HCT116 (cell line): ENCODE measurements around the gene PIK3R1. TPM values are rescaled to one million over a fixed set of nuclear protein-coding genes. Genes with fewer than 3 reads are reported as not detected.

ENCODE experiments used
- ATAC-seq: fragments of 200-7000 bp; cut with Tn5 transposase; 2 replicates; pipeline ENCODE4 v1.9.1; 2020; ENCODE audit warnings: mild to moderate bottlenecking, moderate library complexity
- BruUV-seq: library from RNA; stranded (reverse); fragments of 400-500 nt; replicated peaks from 2 replicates; lab custom pipeline; 2021; lab: Mats Ljungman, UMichigan
- CTCF ChIA-PET: fragments of 300-600 bp; sonication (Branson Sonifier 250); formaldehyde crosslinking; loops from one replicate; lab custom pipeline; 2021; ENCODE audit warnings: antibody characterized with exemption; lab: Charles Lee
- POLR2A ChIA-PET: fragments of 300-600, 350-600 bp; sonication (Branson Sonifier 250); formaldehyde crosslinking; loops from one replicate; lab custom pipeline; 2021; ENCODE audit warnings: antibody characterized with exemption; lab: Charles Lee
- RAD21 ChIA-PET, 2 experiments: fragments of 300-600 bp; sonication (Branson Sonifier 250); formaldehyde crosslinking; loops; one replicate each; lab custom pipeline; 2023; ENCODE audit warnings: low total read pairs in 2 of 2; ENCODE audit not compliant: uncharacterized antibody in 2 of 2, unreplicated experiment in 2 of 2, low non-redundant PET in 1 of 2; lab: Charles Lee
- DNase-seq: peaks from one replicate; pipeline ENCODE4 v3.0.0-alpha.2; 2010; ENCODE audit warnings: low read depth, low spot score
- H2AFZ ChIP-seq: fragments of 200-600 bp; shearing (Covaris generic), sonication (generic); 2 replicates; pipeline ENCODE4 v1.6.1; 2017; ENCODE audit warnings: low read depth, mixed run types, mixed read lengths, antibody characterized with exemption, low read length; ENCODE audit not compliant: poor library complexity, severe bottlenecking
- H3K27ac ChIP-seq: 2 replicates; pipeline ENCODE4 v1.5.1; 2012; ENCODE audit warnings: low read depth, low read length
- H3K27me3 ChIP-seq: fragments of 200-600 bp; sonication (generic); 2 replicates; pipeline ENCODE4 v1.6.1; 2016; ENCODE audit warnings: mixed run types, low read length, mixed read lengths; ENCODE audit not compliant: insufficient read depth
- H3K36me3 ChIP-seq, 2 experiments: fragments of 200-500 bp in 1 of 2; fragments of 200-600 bp in 1 of 2; sonication (Bioruptor generic) in 1 of 2; sonication (generic) in 1 of 2; 2 replicates each; pipeline versions ENCODE4 v1.5.1 to v1.6.1; 2014 to 2016; ENCODE audit warnings: low read length in 2 of 2, inconsistent platforms in 1 of 2, mixed read lengths in 1 of 2, mixed run types in 1 of 2; ENCODE audit not compliant: insufficient read depth in 2 of 2, control insufficient read depth in 1 of 2
- H3K4me1 ChIP-seq, 2 experiments: fragments of 200-600 bp in 1 of 2; sonication (generic) in 1 of 2; 2 replicates each; pipeline versions ENCODE4 v1.5.1 to v1.6.1; 2012 to 2017; ENCODE audit warnings: low read length in 2 of 2, inconsistent platforms in 1 of 2, mild to moderate bottlenecking in 1 of 2, mixed read lengths in 1 of 2, mixed run types in 1 of 2, moderate library complexity in 1 of 2; ENCODE audit not compliant: insufficient read depth in 2 of 2, control insufficient read depth in 1 of 2
- H3K4me2 ChIP-seq: fragments of 200-600 bp; sonication (generic); 2 replicates; pipeline ENCODE4 v1.6.1; 2017; ENCODE audit warnings: mixed run types, low read length, mixed read lengths
- H3K4me3 ChIP-seq, 2 experiments: fragments of 200-600 bp in 1 of 2; sonication (generic) in 1 of 2; replicated peaks in 1 of 2; 2 replicates each; pipeline ENCODE4 v1.5.1; 2011 to 2016; ENCODE audit warnings: low read length in 2 of 2, control low read depth in 1 of 2, low read depth in 1 of 2, mild to moderate bottlenecking in 1 of 2, mixed read lengths in 1 of 2, mixed run types in 1 of 2
- H3K79me2 ChIP-seq: fragments of 200-600 bp; sonication (generic); 2 replicates; pipeline ENCODE4 v1.6.1; 2017; ENCODE audit warnings: mild to moderate bottlenecking, mixed run types, low read length, moderate library complexity, mixed read lengths; ENCODE audit not compliant: insufficient read depth
- H3K9ac ChIP-seq: fragments of 200-600 bp; sonication (generic); 2 replicates; pipeline ENCODE4 v1.6.1; 2016; ENCODE audit warnings: low read length, mixed read lengths
- H3K9me2 ChIP-seq: fragments of 200-600 bp; sonication (generic), shearing (Covaris generic); 2 replicates; pipeline ENCODE4 v1.6.1; 2017; ENCODE audit warnings: mixed run types, mild to moderate bottlenecking, moderate library complexity; ENCODE audit not compliant: insufficient read depth
- H3K9me3 ChIP-seq, 2 experiments: fragments of 200-500 bp in 1 of 2; fragments of 200-600 bp in 1 of 2; sonication (Bioruptor generic) in 1 of 2; sonication (generic) in 1 of 2; 2 replicates each; pipeline ENCODE4 v1.6.1; 2014 to 2017; ENCODE audit warnings: low read length in 2 of 2, mixed read lengths in 2 of 2, inconsistent platforms in 1 of 2, low read depth in 1 of 2, mild to moderate bottlenecking in 1 of 2, mixed run types in 1 of 2, moderate library complexity in 1 of 2; ENCODE audit not compliant: control insufficient read depth in 1 of 2, insufficient read depth in 1 of 2
- H4K20me1 ChIP-seq: fragments of 200-600 bp; sonication (generic), shearing (Covaris generic); 2 replicates; pipeline ENCODE4 v1.6.1; 2017; ENCODE audit warnings: mixed run types, mild to moderate bottlenecking, moderate library complexity; ENCODE audit not compliant: insufficient read depth
- CEBPB ChIP-seq: IDR thresholded peaks from 2 replicates; pipeline ENCODE4 v1.6.1; 2012; ENCODE audit warnings: low read depth
- EGR1 ChIP-seq: IDR thresholded peaks from 2 replicates; pipeline ENCODE4 v1.6.1; 2012; ENCODE audit warnings: low read depth
- RAD21 ChIP-seq: IDR thresholded peaks from 2 replicates; pipeline ENCODE4 v1.6.1; 2012; ENCODE audit warnings: low read depth, mild to moderate bottlenecking
- ZBTB33 ChIP-seq: IDR thresholded peaks from 2 replicates; pipeline ENCODE4 v1.6.1; 2011; ENCODE audit warnings: mild to moderate bottlenecking, low read length, moderate library complexity; ENCODE audit not compliant: insufficient replicate concordance; ENCODE audit errors: extremely low read depth
- intact Hi-C: fragments of 100-400 bp; cut with micrococcal nuclease; formaldehyde crosslinking; loops from 2 replicates; pipeline ENCODE4 v1.10.0; 2022
- total RNA-seq: library from RNA; stranded (reverse); gene quantifications from one replicate; pipeline ENCODE4 v1.2.1, GENCODE V29; 2021; ENCODE audit not compliant: unreplicated experiment
- TF ChIP-seq, protein P1 (sequence below): IDR thresholded peaks from 2 replicates; pipeline ENCODE4 v1.6.1; 2012; ENCODE audit warnings: low read depth

Gene PIK3R1
- total RNA-seq, 1 experiment from 2014 or later = 7.2 TPM

DNA sequence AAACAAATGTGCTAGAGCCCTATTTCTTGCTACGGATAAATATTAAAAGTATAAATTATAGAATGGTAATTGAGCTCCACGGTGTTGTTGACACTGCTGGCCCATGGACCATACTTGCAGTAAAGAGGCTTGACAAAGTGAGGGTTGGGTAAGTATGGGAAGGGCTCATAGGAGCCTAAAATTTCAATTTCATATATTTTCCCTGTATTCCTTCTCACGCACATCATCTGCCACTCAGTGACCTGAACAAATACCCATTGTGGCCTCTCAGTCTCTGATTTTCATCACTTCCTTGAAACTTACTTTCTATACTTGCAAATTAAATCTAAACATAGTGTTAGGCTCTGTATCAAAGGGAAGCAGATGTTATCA, 116.5 kb downstream of the PIK3R1 start:
- no peak overlapping the region for H3K4me3 ChIP-seq
- no peaks in the 10 kb centered on the region for H3K27me3 ChIP-seq
- ATAC-seq (no peak), DNase-seq (no peak)
- H3K9me3 ChIP-seq = no peaks in the 10 kb centered on the region
- no peaks in the 10 kb centered on the region for H3K79me2 ChIP-seq
- ChIA-PET RAD21 (no interaction called here), CTCF (no interaction called here), POLR2A (no interaction called here)
- no peaks in the 10 kb centered on the region for H4K20me1 ChIP-seq
- peaks cover 27 to 63% of the 10 kb centered on the region in 2 experiments for H3K4me1 ChIP-seq
- H3K27ac ChIP-seq = no peak overlapping the region
- peak overlapping the region; percentile 66; the same call in 1 of the 2 replicates for H3K4me2 ChIP-seq
- intact Hi-C loops = loop anchor here (5.0 kb wide), 1 partner anchor 100 kb away; no protein-coding TSS in a partner anchor
- no TSS peak for BruUV-seq
- no peaks in the 10 kb centered on the region for H3K36me3 ChIP-seq
- TF ChIP-seq ZBTB33 (no peak), CEBPB (no peak), EGR1 (no peak), RAD21 (no peak)
- TF ChIP-seq, protein P1, sequence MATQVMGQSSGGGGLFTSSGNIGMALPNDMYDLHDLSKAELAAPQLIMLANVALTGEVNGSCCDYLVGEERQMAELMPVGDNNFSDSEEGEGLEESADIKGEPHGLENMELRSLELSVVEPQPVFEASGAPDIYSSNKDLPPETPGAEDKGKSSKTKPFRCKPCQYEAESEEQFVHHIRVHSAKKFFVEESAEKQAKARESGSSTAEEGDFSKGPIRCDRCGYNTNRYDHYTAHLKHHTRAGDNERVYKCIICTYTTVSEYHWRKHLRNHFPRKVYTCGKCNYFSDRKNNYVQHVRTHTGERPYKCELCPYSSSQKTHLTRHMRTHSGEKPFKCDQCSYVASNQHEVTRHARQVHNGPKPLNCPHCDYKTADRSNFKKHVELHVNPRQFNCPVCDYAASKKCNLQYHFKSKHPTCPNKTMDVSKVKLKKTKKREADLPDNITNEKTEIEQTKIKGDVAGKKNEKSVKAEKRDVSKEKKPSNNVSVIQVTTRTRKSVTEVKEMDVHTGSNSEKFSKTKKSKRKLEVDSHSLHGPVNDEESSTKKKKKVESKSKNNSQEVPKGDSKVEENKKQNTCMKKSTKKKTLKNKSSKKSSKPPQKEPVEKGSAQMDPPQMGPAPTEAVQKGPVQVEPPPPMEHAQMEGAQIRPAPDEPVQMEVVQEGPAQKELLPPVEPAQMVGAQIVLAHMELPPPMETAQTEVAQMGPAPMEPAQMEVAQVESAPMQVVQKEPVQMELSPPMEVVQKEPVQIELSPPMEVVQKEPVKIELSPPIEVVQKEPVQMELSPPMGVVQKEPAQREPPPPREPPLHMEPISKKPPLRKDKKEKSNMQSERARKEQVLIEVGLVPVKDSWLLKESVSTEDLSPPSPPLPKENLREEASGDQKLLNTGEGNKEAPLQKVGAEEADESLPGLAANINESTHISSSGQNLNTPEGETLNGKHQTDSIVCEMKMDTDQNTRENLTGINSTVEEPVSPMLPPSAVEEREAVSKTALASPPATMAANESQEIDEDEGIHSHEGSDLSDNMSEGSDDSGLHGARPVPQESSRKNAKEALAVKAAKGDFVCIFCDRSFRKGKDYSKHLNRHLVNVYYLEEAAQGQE = no peak
- H3K9ac ChIP-seq = no peak overlapping the region
- no peaks in the 10 kb centered on the region for H3K9me2 ChIP-seq
- H2AFZ ChIP-seq = no peak overlapping the region
